SK-MEL-5 (cell line): ENCODE data around the gene IMMP2L. TPM values are rescaled to one million over a fixed set of nuclear protein-coding genes. Genes with fewer than 3 reads are reported as not detected.

ENCODE experiments used
- DNase-seq: peaks from one replicate; pipeline ENCODE4 v3.0.0-alpha.2; 2016; ENCODE audit warnings: low read depth, low spot score
- in situ Hi-C: cut with HindIII; loops from 2 replicates; pipeline ENCODE4 v1.10.0; 2016; ENCODE audit warnings: low sequenced_read_pairs, high pct_unique_total_duplicates, low pct_unique_long_range_greater_than_20kb
- total RNA-seq: library from RNA; depleted of rRNA; stranded (reverse); fragments of >200 nt; shearing (Covaris generic); gene quantifications from 2 replicates; pipeline ENCODE4 v1.2.3, GENCODE V29; 2014

IMMP2L gene
- total RNA-seq, 1 experiment from 2014 or later: 58.2 TPM

- in situ Hi-C loops: no loop called here
- DNase-seq: no peak
These were observed 512.2 kb downstream of the IMMP2L start for GRCh38 chr7:111049971-111050680.

GRCh38 chr7:111047595-111047994 lies 514.7 kb downstream of the IMMP2L start:
- DNase-seq: no peak
- in situ Hi-C loops: no loop called here

DNA sequence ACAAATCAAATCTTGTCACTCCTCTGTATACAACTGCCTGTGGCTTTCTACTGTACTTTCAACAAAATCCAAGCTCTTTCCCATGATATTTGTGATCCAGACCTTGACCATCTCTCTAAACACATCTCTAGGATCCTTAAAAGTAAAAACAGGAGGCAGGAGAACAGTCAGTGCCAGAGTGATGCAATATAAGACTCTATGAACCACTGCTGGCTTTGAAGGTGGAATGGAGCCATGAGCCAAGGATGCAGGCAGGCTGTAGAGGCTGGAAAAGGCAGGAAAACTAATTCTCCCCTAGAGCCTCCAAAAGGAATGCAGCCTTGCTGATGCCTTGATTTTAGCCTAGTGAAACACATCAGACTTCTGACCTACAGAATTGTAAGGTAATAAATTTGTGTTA lies 516.8 kb downstream of the IMMP2L start:
- in situ Hi-C loops: no loop called here
- no peak for DNase-seq

DNA sequence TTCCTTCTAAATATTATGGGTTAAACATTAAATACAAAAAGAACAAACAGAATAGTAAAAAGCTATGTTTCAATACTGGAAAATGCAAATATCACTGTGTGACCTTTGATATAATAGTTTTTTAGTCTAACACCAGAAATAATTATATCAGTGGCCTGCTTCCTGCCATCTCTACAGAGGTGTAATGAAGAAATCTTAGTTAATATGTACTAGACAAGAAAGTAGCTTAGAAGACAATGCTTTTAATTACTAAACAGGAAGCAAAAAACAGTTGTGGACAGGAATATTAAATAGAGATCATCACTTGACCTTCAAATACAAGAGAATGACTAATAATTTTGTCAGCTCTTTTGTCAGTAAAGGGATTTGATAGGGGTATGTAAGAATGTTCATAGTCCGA lies 518.7 kb downstream of the IMMP2L start:
- no peak for DNase-seq
- in situ Hi-C loops: no loop called here

GRCh38 chr7:111042842-111043241 lies 519.5 kb downstream of the IMMP2L start:
- DNase-seq: no peak
- in situ Hi-C loops: no loop called here

GRCh38 chr7:111041577-111041976 lies 520.7 kb downstream of the IMMP2L start:
- peak; percentile 41 for DNase-seq
- in situ Hi-C loops: no loop called here

DNA sequence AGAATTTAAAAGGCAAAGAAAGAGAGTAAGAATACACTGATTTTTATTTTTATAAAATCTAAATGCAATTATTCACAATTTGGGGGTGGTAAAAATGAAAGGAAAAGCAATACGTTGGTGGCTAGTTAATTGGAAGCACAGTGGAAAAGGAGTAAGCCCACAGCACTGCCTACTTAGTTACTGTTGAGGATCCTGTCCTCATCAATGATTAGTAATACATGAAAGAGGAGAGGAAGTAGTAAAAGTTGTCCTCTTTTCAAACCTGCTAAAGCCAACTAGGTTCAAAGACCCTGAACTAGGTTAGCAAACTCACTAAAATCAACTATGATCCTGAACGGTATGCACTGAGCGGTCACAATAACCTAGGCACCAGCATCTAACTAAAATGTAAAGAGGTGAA lies 524.1 kb downstream of the IMMP2L start:
- DNase-seq: no peak
- in situ Hi-C loops: no loop called here

- in situ Hi-C loops: no loop called here
- DNase-seq: no peak
These were observed 530.4 kb downstream of the IMMP2L start for GRCh38 chr7:111031916-111032315.

DNA sequence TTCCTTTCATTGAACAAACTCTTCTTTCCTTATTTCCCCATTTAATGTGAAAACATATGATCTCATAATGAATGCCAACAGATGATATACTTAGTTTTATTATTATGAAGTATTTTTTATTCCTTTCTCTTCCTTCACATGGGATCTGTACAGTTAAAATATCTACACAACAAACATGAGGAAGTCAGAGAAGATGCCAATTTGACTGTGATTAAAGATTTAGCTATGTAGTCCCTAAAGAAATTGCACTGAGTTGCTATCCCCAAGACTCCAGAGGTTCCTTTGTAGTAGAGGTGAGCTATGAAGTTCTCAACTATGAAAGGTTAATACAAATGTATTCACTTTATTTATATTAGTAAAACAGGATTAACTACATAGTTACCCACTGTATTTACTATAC lies 532.0 kb downstream of the IMMP2L start:
- in situ Hi-C loops: no loop called here
- no peak for DNase-seq

DNA sequence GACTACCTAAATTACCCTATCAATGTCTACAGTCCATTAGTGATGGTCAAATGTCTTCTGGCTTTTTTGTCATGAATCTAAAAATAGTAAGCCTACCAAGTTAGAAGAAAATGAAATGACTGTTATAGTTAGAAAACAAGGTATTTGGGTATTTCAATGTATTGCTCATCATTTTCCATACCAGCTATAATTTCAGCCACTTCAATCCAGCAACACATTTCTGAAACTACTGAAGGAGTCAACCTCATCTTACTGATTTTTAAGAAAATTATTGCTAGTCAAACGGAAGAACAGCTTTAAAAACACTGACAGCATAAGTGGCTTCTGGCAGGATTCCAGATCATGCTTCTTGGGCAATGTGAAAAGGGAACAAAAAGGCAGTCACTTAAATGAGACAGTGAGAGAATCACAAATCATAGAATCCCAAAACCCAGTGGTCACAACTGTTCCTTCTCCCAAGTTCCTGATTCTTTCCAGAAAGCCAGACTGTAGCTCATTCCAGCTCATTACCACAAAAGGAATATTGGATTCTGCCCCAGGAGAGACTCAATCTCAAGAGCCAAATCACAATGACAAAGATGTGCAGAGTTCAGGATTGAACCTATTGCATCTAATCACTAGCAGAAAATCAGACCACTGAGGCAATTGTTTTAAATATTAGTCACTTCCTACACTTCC lies 532.6 kb downstream of the IMMP2L start:
- DNase-seq: peak; percentile 21
- in situ Hi-C loops: no loop called here

GRCh38 chr7:111029141-111029572 lies 533.1 kb downstream of the IMMP2L start:
- in situ Hi-C loops: no loop called here
- DNase-seq: no peak

DNA sequence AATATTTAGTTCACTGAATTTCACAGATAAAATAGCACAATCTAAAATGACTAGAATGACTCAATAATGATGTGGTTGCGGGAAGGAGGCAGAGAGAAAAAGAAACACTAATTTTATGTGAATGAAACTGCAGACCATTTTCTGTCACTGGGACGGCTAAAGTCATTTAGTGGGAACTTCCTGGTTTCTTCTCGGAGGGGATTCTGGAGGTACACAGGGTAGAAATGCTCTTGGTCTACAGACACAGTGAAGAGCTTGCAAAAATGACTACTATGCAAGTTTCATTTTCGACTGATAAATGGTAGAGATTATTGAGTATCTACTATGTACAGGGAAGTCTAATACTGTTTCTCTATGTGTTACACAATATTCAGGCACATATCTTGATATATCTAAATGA lies 534.9 kb downstream of the IMMP2L start:
- in situ Hi-C loops: no loop called here

GRCh38 chr7:111026806-111027205 lies 535.5 kb downstream of the IMMP2L start:
- DNase-seq: no peak

More for the DNA sequence above, 534.9 kb downstream of the IMMP2L start:
- no peak for DNase-seq

GRCh38 chr7:111026343-111026742 lies 535.9 kb downstream of the IMMP2L start:
- in situ Hi-C loops: no loop called here
- DNase-seq: no peak

More at GRCh38 chr7:111026806-111027205, 535.5 kb downstream of the IMMP2L start:
- in situ Hi-C loops: no loop called here

DNA sequence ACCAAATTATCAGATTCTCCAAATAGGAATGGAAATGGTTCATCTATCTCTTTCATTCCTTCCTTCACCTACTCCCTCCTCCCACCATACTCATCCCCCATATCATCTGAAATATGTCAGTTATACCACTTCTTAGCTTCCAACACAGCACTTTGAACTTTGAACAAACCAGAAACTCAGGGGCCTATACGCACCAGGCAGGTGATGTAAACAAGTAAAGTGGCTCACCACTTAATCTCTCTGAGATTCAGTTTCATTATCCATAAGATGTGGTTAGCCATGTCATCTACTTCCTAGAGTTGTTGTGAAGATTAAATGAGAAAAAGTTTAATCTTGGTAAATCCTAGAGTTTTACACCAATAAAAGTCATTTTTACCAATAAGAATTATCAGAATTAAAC lies 537.3 kb downstream of the IMMP2L start:
- in situ Hi-C loops: no loop called here
- no peak for DNase-seq

- in situ Hi-C loops: no loop called here
- DNase-seq: no peak
These were observed 543.1 kb downstream of the IMMP2L start for GRCh38 chr7:111018960-111019736.

DNA sequence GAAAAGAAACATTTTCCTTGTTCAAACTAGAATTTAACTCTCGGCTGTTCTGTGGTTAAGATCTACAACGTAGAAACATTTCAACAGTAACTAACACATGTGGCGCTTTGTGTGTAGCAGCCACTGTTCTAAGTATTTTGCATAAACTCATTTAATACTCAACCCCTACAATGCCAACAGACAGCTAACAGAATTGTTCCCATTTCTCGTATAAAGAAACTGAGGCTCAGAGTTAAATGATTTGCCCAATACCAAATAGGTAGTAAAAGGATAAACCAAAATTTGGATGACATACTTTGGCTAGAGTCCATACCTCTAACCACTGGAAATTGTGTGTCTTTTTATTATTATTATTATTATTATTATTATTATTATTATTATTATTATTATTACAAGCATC lies 543.8 kb downstream of the IMMP2L start:
- DNase-seq: no peak
- in situ Hi-C loops: no loop called here

- in situ Hi-C loops: no loop called here
- DNase-seq: no peak
These were observed 548.2 kb downstream of the IMMP2L start for GRCh38 chr7:111014079-111014478.
